Type B pancreatic cell (in vitro differentiated cells): ENCODE data around the gene PDLIM5. TPM values are rescaled to one million over a fixed set of nuclear protein-coding genes. Genes with fewer than 3 reads are reported as not detected.

ENCODE experiments used
- DNase-seq: peaks from one replicate; pipeline ENCODE4 v3.0.0; 2021; ENCODE audit warnings: mixed read lengths; ENCODE audit not compliant: unreplicated experiment; ENCODE audit errors: extremely low spot score
- H3K27ac Mint-ChIP-seq: 2 replicates; pipeline ENCODE4 v1.8.0; 2021; ENCODE audit warnings: mild to moderate bottlenecking, mixed read lengths
- H3K27me3 Mint-ChIP-seq: 2 replicates; pipeline ENCODE4 v1.8.0; 2021; ENCODE audit warnings: mixed read lengths
- H3K36me3 Mint-ChIP-seq: 2 replicates; pipeline ENCODE4 v1.8.0; 2021; ENCODE audit warnings: mixed read lengths
- H3K4me1 Mint-ChIP-seq: one replicate; pipeline ENCODE4 v1.8.0; 2021; ENCODE audit warnings: mixed read lengths; ENCODE audit not compliant: unreplicated experiment
- H3K4me3 Mint-ChIP-seq: 2 replicates; pipeline ENCODE4 v1.8.0; 2021; ENCODE audit warnings: mild to moderate bottlenecking, mixed read lengths
- H3K9me3 Mint-ChIP-seq: 2 replicates; pipeline ENCODE4 v1.8.0; 2021; ENCODE audit warnings: mixed read lengths
- CTCF ChIP-seq: fragments of 200-600 bp; sonication (generic); conservative IDR thresholded peaks from 2 replicates; pipeline ENCODE4 v1.5.0; 2021; ENCODE audit warnings: antibody characterized with exemption, mild to moderate bottlenecking
- total RNA-seq: library from RNA; stranded (reverse); gene quantifications from 2 replicates; pipeline ENCODE4 v1.2.1, GENCODE V29; 2021; ENCODE audit warnings: low replicate concordance

Gene PDLIM5
- total RNA-seq, 1 donor from 2014 or later: 76.7 TPM

- Mint-ChIP-seq H3K27ac (no peak overlapping the region), H3K4me3 (no peak overlapping the region), H3K4me1 (peaks cover 33% of the 10 kb centered on the region), H3K27me3 (no peaks in the 10 kb centered on the region), H3K9me3 (no peaks in the 10 kb centered on the region), H3K36me3 (peaks cover 3% of the 10 kb centered on the region)
- TF ChIP-seq CTCF: peak; percentile 42
- DNase-seq: no peak
These were observed 218.2 kb downstream of the PDLIM5 start for GRCh38 chr4:94669672-94670664.

GRCh38 chr4:94671113-94671512, 219.4 kb downstream of the PDLIM5 start:
- Mint-ChIP-seq H3K27ac (no peak overlapping the region), H3K27me3 (no peaks in the 10 kb centered on the region), H3K9me3 (no peaks in the 10 kb centered on the region), H3K4me1 (peaks cover 26% of the 10 kb centered on the region), H3K4me3 (no peak overlapping the region), H3K36me3 (peaks cover 3% of the 10 kb centered on the region)
- DNase-seq: no peak
- no peak for TF ChIP-seq CTCF

GRCh38 chr4:94673961-94674360, 222.2 kb downstream of the PDLIM5 start:
- no peak for TF ChIP-seq CTCF
- H3K36me3 Mint-ChIP-seq: no peaks in the 10 kb centered on the region
- no peak overlapping the region for H3K4me3 Mint-ChIP-seq
- peaks cover 3% of the 10 kb centered on the region for H3K27me3 Mint-ChIP-seq
- no peak for DNase-seq
- H3K9me3 Mint-ChIP-seq: no peaks in the 10 kb centered on the region
- peaks cover 33% of the 10 kb centered on the region for H3K4me1 Mint-ChIP-seq
- H3K27ac Mint-ChIP-seq: no peak overlapping the region

GRCh38 chr4:94676970-94677369, 225.2 kb downstream of the PDLIM5 start:
- no peaks in the 10 kb centered on the region for H3K36me3 Mint-ChIP-seq
- no peak overlapping the region for H3K27ac Mint-ChIP-seq
- TF ChIP-seq CTCF: no peak
- no peak overlapping the region for H3K4me3 Mint-ChIP-seq
- DNase-seq: no peak
- peaks cover 22% of the 10 kb centered on the region for H3K4me1 Mint-ChIP-seq
- H3K9me3 Mint-ChIP-seq: no peaks in the 10 kb centered on the region
- H3K27me3 Mint-ChIP-seq: peaks cover 11% of the 10 kb centered on the region

GRCh38 chr4:94678896-94679295, 227.2 kb downstream of the PDLIM5 start:
- Mint-ChIP-seq H3K27ac (no peak overlapping the region), H3K4me3 (no peak overlapping the region), H3K4me1 (peaks cover 14% of the 10 kb centered on the region), H3K27me3 (peaks cover 11% of the 10 kb centered on the region), H3K9me3 (no peaks in the 10 kb centered on the region), H3K36me3 (no peaks in the 10 kb centered on the region)
- TF ChIP-seq CTCF: no peak
- DNase-seq: no peak
